GM18508 (cell line): ENCODE results near the gene PAX7.

Source experiments
- ATAC-seq: cut with Tn5 transposase; IDR thresholded peaks from one replicate; pipeline ENCODE4 v1.9.1; 2021; ENCODE audit warnings: moderate number of reproducible peaks; ENCODE audit not compliant: insufficient read depth, unreplicated experiment

PAX7 gene

DNA sequence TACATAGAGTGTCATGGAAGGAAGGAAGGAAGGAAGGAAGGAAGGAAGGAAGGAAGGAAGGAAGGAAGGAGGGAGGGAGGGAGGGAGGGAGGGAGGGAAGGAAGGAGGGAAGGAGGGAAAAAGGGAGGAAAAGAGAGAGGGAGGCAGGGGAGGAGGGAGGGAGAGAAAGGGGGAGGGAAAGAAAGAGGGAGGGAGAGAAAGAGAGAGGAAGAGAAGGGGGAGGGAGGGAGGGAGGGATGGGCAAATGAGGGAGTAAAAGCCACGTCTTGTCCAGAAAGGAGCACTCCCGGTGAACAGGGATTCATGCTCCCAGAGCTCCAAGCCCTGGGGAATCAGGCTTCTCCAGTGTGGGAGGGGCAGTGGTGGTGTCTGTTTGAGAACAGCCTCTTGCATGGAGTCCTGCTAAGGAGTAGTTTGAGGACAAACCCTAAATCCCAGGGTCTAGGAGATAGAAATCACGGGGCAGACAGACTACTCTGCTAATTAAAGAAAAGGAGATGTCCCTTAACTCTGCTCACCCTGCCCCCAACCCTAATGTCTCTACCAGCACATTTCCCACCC is 157.3 kb downstream of the PAX7 start:
- ATAC-seq = no peak

GRCh38 chr1:18789246-18789645 is 158.6 kb downstream of the PAX7 start:
- no peak for ATAC-seq

DNA sequence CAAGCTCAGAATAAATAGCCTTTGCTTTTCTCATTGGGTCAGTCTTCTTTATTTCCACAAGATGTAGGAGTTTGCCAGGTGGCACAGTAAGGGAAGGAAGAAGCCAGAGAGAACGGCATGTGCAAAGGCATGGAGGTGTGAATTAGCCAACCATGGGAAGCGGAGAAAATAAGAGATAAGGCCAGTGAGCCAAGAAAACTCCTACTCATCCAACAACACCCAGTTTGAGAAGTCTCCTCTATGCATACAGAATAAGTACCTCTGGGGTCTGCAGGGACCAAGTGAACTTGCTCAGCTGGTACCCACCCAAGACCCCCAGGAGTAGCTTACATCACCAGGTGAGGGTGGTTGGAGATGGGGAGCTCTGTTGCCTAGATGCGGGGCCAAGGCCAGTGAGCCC is 162.1 kb downstream of the PAX7 start:
- ATAC-seq = no peak

DNA sequence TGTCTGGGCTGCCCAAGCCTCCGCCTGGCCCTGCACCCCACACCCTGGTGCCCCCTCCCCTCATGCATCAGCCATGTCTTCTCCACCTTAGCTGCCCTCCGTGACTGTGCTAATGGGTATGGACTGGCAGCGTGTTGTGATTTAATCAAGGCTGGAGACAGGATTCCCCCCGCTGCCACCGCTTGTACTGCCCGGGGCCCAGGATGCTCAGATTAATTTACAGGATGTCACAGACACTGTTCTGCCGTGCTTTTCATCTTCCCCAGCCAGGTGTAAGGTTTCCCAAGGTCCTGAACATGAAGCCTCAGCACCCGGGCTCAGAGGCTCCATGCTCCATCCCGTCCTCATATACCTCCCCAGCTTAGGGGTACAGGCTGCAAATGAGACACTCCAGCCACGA is 162.5 kb downstream of the PAX7 start:
- no peak for ATAC-seq

- no peak for ATAC-seq
Measured at GRCh38 chr1:18794051-18794450, 163.4 kb downstream of the PAX7 start.

- no peak for ATAC-seq
Measured at GRCh38 chr1:18794561-18794960, 163.9 kb downstream of the PAX7 start.

GRCh38 chr1:18795002-18795689 is 164.5 kb downstream of the PAX7 start:
- no peak for ATAC-seq

- ATAC-seq = no peak
Measured at GRCh38 chr1:18796950-18797349, 166.3 kb downstream of the PAX7 start.
